Measurements from ENCODE around the gene BCL11B. TPM values are rescaled to one million over a fixed set of nuclear protein-coding genes. Genes with fewer than 3 reads are reported as not detected.

The BCL11B gene
- total RNA-seq, 1 donor from 2014 or later = 1.0 TPM

DNA sequence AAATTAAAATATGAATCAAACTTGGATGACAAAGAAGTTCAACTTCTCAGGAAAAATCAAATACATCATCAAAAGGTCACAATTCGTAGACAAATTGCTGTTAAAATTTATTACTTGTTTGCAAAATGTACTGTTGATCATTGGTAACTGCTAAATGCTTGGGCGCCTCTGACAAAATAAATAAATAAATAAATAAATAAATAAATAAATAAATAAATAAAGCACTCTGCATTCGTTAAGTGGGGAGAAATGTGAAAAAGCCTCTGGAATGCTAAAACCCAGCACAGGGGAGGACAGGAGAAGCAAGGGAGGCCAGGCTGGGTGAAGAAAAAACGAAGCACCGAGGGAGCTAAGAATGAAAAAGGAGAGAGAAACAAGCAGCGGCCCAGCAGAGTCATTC lies 115.2 kb downstream of the BCL11B start:
- no peak for TF ChIP-seq CTCF (IDR thresholded peaks at IDR 0.05; ENCODE audit: unreplicated experiment)
- H3K4me1 Mint-ChIP-seq (ENCODE audit: unreplicated experiment) = peaks cover 3% of the 10 kb centered on the region
- no peak for DNase-seq (ENCODE audit: low spot score)
- no peaks in the 10 kb centered on the region for H3K9me3 Mint-ChIP-seq (ENCODE audit: unreplicated experiment)
- no peaks in the 10 kb centered on the region for H3K36me3 Mint-ChIP-seq (ENCODE audit: low read depth, unreplicated experiment)
- H3K4me3 Mint-ChIP-seq (ENCODE audit: unreplicated experiment) = no peak overlapping the region
- no peak overlapping the region for H3K27ac Mint-ChIP-seq (ENCODE audit: unreplicated experiment)
- H3K27me3 Mint-ChIP-seq (ENCODE audit: unreplicated experiment) = no peaks in the 10 kb centered on the region

- Mint-ChIP-seq H3K4me1 (ENCODE audit: unreplicated experiment) (peaks cover 3% of the 10 kb centered on the region), H3K4me3 (ENCODE audit: unreplicated experiment) (no peak overlapping the region), H3K36me3 (ENCODE audit: low read depth, unreplicated experiment) (no peaks in the 10 kb centered on the region), H3K27ac (ENCODE audit: unreplicated experiment) (no peak overlapping the region), H3K27me3 (ENCODE audit: unreplicated experiment) (no peaks in the 10 kb centered on the region), H3K9me3 (ENCODE audit: unreplicated experiment) (no peaks in the 10 kb centered on the region)
- no peak for DNase-seq (ENCODE audit: low spot score)
- TF ChIP-seq CTCF (IDR thresholded peaks at IDR 0.05; ENCODE audit: unreplicated experiment) = no peak
These were observed 115.9 kb downstream of the BCL11B start for GRCh38 chr14:99156090-99156425.

DNA sequence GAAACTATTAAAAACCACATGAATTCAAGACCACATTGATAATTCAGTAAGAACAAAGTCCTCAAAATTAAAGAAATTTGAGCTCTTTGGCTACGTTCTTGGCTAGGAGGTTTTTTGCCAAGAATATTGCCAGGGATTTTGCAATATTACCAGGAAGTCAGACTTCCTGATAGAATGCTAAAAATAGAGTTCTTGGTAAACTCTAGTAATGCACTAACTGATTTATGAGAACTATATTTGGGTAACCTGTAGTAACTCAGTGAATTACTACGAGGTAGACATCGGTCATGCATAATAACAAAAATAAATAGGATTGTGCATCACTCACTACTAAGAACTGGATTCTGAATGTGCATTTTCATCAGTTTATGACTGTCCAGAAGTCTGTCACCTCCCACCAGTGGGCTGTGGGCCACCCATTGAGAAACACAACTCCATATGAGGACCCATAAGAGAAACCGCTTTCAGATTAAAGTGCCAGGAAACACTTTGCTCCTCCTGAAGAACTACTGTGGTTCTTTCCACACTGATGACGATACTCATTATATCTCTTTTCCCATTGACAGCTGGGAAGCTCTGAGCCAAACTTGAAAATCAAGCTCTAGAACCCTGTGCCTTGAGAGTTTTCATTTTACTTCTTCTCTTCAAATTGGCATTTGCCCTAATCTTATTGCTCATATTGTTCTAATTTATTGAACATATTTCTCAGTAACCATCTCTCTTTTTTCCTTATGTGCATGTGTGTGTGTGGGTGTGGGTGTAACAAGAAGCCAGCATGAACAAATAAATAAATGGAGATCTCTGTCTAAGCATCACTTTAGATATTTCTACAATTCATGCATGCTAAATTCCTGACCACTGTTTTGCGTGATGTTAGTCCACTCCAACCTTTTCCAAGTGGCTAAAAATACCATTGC lies 116.6 kb downstream of the BCL11B start:
- no peaks in the 10 kb centered on the region for H3K36me3 Mint-ChIP-seq (ENCODE audit: low read depth, unreplicated experiment)
- no peaks in the 10 kb centered on the region for H3K9me3 Mint-ChIP-seq (ENCODE audit: unreplicated experiment)
- peaks cover 3% of the 10 kb centered on the region for H3K4me1 Mint-ChIP-seq (ENCODE audit: unreplicated experiment)
- no peak overlapping the region for H3K27ac Mint-ChIP-seq (ENCODE audit: unreplicated experiment)
- H3K4me3 Mint-ChIP-seq (ENCODE audit: unreplicated experiment) = no peak overlapping the region
- DNase-seq (ENCODE audit: low spot score) = no peak
- H3K27me3 Mint-ChIP-seq (ENCODE audit: unreplicated experiment) = no peaks in the 10 kb centered on the region
- no peak for TF ChIP-seq CTCF (IDR thresholded peaks at IDR 0.05; ENCODE audit: unreplicated experiment)

DNA sequence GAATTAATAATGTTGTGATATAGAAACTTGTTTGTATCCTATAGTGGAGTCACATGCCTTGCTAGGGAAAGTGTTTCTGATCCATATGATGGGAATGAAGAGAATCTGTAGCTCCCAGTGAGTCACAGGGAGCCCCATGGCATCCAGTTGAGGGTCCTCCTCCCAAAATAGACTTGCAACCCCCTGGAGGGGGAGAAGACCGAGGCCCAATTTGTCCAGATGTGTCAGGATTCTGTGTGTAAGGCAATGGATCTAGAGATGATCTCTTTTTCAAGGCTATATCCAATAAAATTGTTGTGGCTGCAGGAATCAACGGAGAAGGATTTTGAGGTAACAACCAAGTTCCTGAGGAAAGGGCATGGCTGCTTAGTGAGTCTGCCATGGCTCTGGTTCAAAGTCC lies 121.8 kb downstream of the BCL11B start:
- Mint-ChIP-seq H3K9me3 (ENCODE audit: unreplicated experiment) (no peaks in the 10 kb centered on the region), H3K36me3 (ENCODE audit: low read depth, unreplicated experiment) (no peaks in the 10 kb centered on the region), H3K27ac (ENCODE audit: unreplicated experiment) (no peak overlapping the region), H3K4me3 (ENCODE audit: unreplicated experiment) (no peak overlapping the region), H3K27me3 (ENCODE audit: unreplicated experiment) (peaks cover 5% of the 10 kb centered on the region), H3K4me1 (ENCODE audit: unreplicated experiment) (no peaks in the 10 kb centered on the region)
- TF ChIP-seq CTCF (IDR thresholded peaks at IDR 0.05; ENCODE audit: unreplicated experiment) = no peak
- no peak for DNase-seq (ENCODE audit: low spot score)

DNA sequence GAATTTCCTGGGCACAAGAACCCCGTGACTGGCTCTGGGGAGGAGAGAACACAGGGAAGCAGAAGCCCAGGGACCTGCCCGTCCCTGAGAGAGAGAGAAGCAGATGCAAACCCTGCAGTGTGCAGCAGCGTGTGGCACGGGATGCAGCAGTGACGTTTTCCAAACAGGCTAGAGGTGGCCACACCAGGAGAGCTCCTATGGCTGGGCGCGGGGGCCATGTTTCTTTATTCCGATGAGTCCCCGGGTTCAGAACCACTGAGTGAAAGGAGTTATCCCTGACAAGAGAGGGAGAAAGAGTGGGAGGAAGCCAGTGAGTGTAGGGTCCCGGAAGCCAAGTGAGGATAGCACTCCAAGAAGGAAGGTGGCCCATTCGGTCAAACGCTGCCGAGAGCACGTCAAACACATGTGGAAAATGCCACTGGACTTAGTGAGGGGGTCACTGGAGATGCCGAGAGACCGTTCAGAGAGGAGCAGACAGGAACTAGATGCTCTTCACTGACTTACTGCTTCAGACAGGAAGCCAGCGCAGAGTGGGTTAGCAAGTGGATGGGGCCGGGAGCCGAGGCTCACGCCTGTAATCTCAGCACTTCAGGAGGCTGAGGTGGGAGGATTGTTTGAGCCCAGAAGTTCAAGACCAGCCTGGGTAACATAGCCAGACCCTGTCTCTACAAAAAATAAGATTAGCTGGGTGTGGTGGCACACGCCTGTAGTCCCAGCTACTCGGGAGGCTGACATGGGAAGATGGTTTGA lies 123.0 kb downstream of the BCL11B start:
- Mint-ChIP-seq H3K27ac (ENCODE audit: unreplicated experiment) (no peak overlapping the region), H3K9me3 (ENCODE audit: unreplicated experiment) (no peaks in the 10 kb centered on the region), H3K4me1 (ENCODE audit: unreplicated experiment) (peaks cover 3% of the 10 kb centered on the region), H3K4me3 (ENCODE audit: unreplicated experiment) (no peak overlapping the region), H3K27me3 (ENCODE audit: unreplicated experiment) (peaks cover 5% of the 10 kb centered on the region), H3K36me3 (ENCODE audit: low read depth, unreplicated experiment) (no peaks in the 10 kb centered on the region)
- TF ChIP-seq CTCF (IDR thresholded peaks at IDR 0.05; ENCODE audit: unreplicated experiment) = no peak
- no peak for DNase-seq (ENCODE audit: low spot score)

Data from endothelial cell (in vitro differentiated cells).